ENCODE data around the gene KPTN.

DNA sequence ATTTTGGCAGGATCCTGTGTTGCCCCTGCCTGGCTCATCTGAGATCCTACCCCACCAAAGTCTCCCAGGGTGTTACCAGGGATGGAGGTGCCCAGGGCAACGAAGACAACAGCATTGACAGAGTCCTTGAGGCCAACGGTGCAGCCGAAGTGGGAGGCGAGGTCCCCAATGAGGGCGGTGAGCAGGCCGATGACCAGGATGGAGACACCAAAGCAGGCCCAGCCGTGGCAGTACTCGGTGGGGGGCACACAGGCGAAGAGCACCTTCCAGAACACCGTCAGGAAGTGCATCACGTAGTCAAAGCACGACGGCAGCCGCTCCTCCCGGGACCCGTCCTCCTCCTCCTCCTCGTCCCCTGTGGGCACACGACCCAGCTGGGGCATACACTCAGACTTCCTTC is 51.9 kb downstream of the KPTN start:
- TF ChIP-seq, protein P1, sequence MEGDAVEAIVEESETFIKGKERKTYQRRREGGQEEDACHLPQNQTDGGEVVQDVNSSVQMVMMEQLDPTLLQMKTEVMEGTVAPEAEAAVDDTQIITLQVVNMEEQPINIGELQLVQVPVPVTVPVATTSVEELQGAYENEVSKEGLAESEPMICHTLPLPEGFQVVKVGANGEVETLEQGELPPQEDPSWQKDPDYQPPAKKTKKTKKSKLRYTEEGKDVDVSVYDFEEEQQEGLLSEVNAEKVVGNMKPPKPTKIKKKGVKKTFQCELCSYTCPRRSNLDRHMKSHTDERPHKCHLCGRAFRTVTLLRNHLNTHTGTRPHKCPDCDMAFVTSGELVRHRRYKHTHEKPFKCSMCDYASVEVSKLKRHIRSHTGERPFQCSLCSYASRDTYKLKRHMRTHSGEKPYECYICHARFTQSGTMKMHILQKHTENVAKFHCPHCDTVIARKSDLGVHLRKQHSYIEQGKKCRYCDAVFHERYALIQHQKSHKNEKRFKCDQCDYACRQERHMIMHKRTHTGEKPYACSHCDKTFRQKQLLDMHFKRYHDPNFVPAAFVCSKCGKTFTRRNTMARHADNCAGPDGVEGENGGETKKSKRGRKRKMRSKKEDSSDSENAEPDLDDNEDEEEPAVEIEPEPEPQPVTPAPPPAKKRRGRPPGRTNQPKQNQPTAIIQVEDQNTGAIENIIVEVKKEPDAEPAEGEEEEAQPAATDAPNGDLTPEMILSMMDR (IDR thresholded peaks at IDR 0.05), result no peak
- no peak for TF ChIP-seq POLR2A (IDR thresholded peaks at IDR 0.05)
